GM12874 (cell line): Measurements from ENCODE around the gene XRCC3.

Experiments used
- TF ChIP-seq, protein P1 (sequence below): IDR thresholded peaks from 2 replicates; pipeline ENCODE4 v1.5.1; 2011; ENCODE audit warnings: low read depth, mild to moderate bottlenecking, control low read depth, low read length, moderate library complexity; ENCODE audit not compliant: insufficient read depth

The XRCC3 gene

DNA sequence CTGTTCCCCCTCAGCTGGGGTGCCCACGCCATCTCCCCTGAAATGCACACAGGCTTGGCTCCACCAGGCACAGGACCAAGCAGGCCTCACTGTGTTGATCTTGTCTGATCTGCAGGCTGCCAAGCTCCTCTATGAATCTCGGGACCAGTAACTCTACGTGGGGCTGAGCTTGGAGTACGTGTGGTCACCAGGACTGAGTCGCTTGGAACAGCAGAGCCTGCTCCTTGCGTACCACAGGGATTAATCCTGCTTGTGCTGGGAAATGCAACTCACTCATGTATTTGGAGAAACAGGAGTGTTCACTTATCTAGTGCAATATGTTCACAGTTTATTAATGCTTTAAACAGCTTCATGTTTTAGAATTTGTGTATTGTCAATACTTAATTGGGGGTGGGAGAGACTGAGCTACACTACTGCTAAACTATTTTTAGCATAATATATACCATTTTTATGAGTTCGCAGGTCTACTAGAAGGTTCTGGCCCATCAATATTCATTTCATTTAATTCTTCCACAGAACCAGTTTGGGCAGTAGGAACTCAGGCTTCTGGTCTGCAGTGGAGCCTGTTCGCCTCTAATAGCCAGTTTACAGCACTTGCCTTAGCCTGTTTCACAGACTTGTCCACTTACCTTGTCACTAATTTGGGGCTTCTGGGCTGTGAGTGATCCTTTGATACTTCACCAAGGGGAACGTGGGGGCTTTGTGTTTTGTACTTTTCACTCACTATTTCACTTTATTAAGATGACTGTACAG is 17.8 kb upstream of the XRCC3 start:
- TF ChIP-seq, protein P1, sequence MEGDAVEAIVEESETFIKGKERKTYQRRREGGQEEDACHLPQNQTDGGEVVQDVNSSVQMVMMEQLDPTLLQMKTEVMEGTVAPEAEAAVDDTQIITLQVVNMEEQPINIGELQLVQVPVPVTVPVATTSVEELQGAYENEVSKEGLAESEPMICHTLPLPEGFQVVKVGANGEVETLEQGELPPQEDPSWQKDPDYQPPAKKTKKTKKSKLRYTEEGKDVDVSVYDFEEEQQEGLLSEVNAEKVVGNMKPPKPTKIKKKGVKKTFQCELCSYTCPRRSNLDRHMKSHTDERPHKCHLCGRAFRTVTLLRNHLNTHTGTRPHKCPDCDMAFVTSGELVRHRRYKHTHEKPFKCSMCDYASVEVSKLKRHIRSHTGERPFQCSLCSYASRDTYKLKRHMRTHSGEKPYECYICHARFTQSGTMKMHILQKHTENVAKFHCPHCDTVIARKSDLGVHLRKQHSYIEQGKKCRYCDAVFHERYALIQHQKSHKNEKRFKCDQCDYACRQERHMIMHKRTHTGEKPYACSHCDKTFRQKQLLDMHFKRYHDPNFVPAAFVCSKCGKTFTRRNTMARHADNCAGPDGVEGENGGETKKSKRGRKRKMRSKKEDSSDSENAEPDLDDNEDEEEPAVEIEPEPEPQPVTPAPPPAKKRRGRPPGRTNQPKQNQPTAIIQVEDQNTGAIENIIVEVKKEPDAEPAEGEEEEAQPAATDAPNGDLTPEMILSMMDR, result no peak

DNA sequence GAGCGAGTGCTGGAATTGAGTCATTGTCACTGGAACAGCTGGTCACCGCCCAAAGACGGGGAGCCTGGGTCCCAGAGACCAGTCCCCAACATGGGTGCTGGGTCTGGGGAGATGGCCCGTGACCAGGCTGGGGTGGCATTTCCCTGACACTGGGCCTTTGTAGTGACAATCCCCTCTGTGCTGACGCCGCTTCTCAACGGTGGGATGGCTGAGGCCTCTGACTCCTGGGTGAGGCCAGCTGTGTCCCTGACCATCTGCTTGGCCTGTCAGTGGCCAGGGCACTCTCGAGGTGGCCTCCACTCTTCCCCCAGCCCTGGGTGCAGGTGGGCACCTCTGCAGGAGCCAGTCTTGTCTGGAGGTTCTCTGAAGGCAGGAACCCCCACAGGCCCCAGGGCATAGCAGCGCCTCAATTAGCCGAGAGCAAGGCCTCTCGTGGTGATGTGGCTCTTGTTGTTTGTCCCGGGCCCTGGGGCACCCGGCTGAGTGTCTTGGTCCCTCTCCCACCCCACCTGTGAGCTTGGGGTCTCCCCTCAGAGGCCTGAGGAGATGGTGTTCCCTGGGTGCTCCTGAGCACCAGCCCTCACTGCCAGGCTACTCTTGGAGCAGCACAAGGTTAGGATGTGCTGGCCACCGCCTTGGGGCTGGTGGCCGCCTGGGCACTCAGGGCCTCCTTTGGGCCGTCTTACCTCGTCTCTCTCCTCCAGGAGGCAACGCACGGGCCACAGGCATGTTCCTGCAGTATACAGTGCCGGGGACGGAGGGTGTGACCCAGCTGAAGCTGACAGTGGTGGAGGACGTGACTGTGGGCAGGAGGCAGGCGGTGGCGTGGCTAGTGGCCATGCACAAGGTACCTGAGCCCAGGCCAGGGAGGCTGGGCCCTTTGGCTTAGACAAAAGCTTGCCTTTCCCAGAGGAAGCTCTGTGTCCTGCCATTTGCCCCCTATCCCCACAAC is 16.9 kb upstream of the XRCC3 start:
- TF ChIP-seq, protein P1, result no peak

DNA sequence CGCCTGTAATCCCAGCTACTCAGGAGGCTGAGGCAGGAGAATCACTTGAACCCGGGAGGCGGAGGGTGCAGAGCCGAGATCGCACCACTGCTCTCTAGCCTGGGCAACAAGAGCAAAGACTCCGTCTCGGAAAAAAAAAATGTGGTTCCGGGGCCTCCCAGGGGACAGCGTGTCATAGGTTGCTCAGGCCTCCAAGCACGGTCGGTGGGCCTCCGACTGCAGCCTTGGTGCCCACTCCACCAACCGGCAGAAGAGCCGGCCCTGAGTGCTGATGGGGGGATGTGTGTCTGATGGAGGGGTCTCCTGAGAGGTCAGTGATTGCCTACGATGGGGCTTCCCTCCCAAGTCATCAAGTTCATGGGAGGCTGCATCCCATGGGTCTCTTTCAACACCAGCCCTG is 16.2 kb upstream of the XRCC3 start:
- TF ChIP-seq, protein P1, result no peak

DNA sequence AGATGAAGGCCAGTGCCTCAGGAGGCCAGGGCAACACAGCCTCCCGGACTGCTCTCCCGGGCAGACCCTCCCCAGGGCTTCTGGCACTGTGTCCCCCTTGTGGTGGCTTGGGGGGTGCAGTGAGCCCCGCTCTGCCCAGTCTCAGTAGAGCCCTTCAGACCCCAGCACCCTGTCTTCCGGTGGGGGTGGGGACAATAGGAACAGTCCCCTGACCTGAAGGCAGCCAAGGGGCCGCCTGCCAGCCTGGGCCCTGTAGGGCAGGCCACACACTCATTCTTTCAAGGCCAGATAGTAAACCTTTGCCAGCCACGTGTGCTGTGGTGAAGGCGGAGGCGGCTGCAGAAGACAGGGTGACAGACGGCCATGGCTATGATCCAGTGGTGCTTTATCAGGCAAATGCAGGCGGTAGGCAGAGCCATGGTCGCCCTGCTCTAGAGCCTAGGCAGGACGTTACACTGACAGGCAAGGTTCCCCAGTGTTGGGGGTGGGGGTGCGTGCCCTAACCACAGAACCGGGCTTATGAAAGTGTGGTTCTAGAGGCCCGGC is 15.3 kb upstream of the XRCC3 start:
- TF ChIP-seq, protein P1, result no peak

DNA sequence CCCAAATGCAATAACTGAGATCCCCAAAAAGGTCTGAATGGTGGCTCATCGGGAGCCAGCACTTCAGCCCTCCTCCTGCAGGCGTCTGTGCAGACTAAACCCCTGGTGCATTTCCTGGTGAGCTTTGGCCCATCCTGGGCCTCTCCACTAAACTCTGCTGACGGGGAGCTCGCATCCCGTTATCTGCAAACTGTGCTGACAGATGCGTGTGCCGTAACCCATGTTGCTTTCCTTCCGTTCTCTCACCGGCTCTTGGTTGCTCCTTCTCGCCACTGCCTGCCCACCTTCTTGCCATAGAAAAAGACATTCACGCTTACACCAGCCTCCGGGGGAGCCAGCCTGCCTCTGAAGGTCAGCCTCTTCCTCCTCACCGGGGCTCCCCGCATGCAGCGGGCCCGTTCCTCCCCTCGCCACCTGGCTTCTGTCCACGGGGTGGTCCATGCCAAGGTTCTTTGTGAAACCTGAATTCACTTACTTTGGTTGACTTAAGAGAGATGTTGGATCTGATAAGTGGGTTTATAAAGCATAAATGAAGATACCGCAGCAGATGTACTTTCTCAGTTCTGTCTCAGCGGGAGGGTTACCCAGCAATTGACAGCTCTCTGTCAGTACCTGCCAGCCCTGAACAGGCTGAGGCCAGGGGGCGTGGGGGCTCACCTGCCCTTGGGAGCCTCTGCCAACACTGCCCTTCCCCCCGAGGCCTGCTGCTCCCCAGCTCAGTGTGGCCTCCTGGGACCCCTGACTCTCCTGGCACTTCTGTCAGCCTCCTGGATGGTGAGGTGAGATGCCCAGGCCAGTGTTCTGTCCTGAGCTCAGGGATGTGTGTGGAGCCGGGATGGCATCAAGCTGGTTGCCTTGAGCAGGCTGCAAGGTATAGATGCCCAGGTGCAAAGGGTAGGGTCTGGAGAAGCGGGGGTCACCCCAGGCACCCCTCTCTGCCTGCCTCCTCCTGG is 14.5 kb upstream of the XRCC3 start:
- TF ChIP-seq, protein P1, result no peak

DNA sequence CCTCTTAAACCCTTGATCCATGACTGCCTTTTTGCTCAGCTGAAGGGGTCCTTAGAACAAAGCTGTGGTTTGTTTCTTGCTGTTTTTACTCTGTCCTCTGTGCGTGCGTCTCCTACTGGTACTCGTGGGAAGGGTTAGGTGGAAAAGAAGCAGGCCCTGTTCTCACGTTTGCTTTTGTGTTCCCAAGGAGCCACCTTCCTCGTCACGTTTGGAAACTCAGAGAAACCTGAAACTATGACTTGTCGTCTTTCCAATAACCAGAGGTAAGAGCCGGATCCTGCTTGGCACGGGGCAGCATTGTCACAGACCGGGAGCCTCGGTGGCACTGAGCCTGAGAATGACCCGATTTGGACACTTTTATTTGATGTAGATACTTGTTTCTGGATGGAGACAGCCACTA is 13.5 kb upstream of the XRCC3 start:
- TF ChIP-seq, protein P1, result no peak

DNA sequence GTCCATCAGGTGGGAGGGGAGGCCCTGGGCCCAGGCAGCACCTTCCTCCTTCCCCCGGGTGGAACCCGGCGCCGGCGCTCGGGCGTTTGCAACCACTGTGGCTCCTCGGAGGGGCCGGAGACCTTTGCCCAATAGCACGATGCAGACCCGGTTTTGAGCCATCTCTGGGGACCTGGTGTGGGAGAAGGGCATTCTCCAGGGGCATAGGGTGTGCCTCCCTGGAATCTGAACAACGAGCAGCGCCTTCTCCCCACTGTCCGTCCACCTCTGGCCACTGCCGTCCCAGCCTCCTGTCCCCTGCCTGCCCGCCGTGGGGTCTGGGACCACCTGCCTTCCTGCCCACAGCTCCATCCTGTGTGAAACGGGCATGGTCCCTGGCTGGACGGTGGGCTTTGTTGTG is 12.9 kb upstream of the XRCC3 start:
- TF ChIP-seq, protein P1, result no peak
